Psoas muscle (tissue), 8 donors: ENCODE data around the gene ZBTB9. TPM values are rescaled to one million over a fixed set of nuclear protein-coding genes. Genes with fewer than 3 reads are reported as not detected.

ENCODE experiments used
- ATAC-seq, 4 donors: fragments of 200-7000 bp; cut with Tn5 transposase; one replicate each; pipeline ENCODE4 v1.9.1; 2020; ENCODE audit warnings: moderate library complexity in 3 of 4, mild to moderate bottlenecking in 2 of 4
- DNase-seq, 2 donors: peaks; one replicate each; pipeline ENCODE4 v3.0.0-alpha.2; 2020
- H3K27ac ChIP-seq: fragments of 200-600 bp; one replicate; pipeline ENCODE4 v1.8.0; 2022
- H3K27me3 ChIP-seq, 3 donors: fragments of 200-600 bp in 1 of 3; one replicate each; pipeline versions ENCODE4 v1.6.1 to v1.8.0; 2013 to 2022; ENCODE audit warnings: low read length in 2 of 3, mild to moderate bottlenecking in 2 of 3, moderate library complexity in 1 of 3; ENCODE audit not compliant: insufficient read depth in 3 of 3
- H3K36me3 ChIP-seq, 2 donors: fragments of 200-600 bp in 1 of 2; one replicate each; pipeline versions ENCODE4 v1.6.1 to v1.8.0; 2013 to 2022; ENCODE audit warnings: low read depth in 1 of 2, mild to moderate bottlenecking in 1 of 2, moderate library complexity in 1 of 2; ENCODE audit not compliant: insufficient read depth in 1 of 2
- H3K4me1 ChIP-seq: fragments of 200-600 bp; one replicate; pipeline ENCODE4 v1.8.0; 2022
- H3K4me3 ChIP-seq: fragments of 200-600 bp; one replicate; pipeline ENCODE4 v1.8.0; 2022; ENCODE audit warnings: mild to moderate bottlenecking
- H3K9me3 ChIP-seq: fragments of 200-600 bp; one replicate; pipeline ENCODE4 v1.8.0; 2022
- WGBS, 3 donors: extraction: QIAGEN DNeasy Blood & Tissue Kit; methylation state at CpG; one replicate each; pipeline versions ENCODE4 v1.1.6 to v1.1.7; 2013; 5-methylcytosine and 5-hydroxymethylcytosine counted together
- intact Hi-C, 2 donors: fragments of 100-400 bp; cut with DNase I; formaldehyde crosslinking; loops; one replicate each; pipeline versions ENCODE4 v1.11.0 to v1.14.2; 2022
- polyA plus RNA-seq, 3 donors: library from polyadenylated mRNA; stranded (reverse); fragments of 200-250 nt; gene quantifications; one replicate each; pipeline ENCODE4 v1.2.3, GENCODE V29; 2013
- total RNA-seq, 4 donors: library from RNA; stranded (reverse); fragmentation: NEBNext Ultra II Directional in 2 of 4; extraction: Animal tissue kit (Norgen Biotek cat#: 25700) in 2 of 4; gene quantifications; one replicate each; pipeline versions ENCODE4 v1.2.1 to v1.2.4, GENCODE V29; 2021 to 2023
- TF ChIP-seq, protein P1 (sequence below): fragments of 200-600 bp; IDR thresholded peaks from one replicate; pipeline ENCODE4 v1.8.0; 2022; ENCODE audit warnings: antibody characterized with exemption
- donor health status: healthy with polysubstance abuse.
- donor health status: DM: no; HTN: no; CAD: no; lungs with moderate emphysema.
- donor health status: Bipolar disorder and iron deficiency.
- donor health status: healthy.
- donor health status: DM: yes; HTN: yes; CAD: no.
- donor health status: DM: no; HTN: no; CAD: no.
- donor health status: DM: no; HTN: no; CAD: no.
- donor health status: DM: yes; HTN: yes; CAD: no.

Gene ZBTB9
- total and polyA plus RNA-seq, 7 donors, result 1.9 to 5.2 (median 3.7) TPM

DNA sequence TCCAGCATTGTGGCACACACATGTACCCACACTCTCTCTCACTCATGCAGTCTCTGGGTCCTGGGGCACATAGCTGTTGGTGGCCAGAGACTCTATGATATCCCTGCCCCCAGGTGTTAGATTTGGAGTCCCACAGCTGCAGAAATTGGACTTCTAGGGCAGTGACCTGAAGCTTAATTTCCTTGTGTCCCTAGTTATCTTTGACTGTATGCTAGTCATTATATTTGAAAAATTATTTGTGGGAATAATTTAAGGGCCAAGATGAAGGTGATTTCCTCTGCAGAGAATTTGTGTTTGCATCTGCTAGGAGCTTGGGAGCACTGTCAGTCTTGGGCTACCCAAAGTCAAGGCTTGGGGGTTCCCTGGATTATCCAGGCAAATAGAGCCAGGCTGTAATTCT, 50.1 kb downstream of the ZBTB9 start:
- TF ChIP-seq, protein P1, sequence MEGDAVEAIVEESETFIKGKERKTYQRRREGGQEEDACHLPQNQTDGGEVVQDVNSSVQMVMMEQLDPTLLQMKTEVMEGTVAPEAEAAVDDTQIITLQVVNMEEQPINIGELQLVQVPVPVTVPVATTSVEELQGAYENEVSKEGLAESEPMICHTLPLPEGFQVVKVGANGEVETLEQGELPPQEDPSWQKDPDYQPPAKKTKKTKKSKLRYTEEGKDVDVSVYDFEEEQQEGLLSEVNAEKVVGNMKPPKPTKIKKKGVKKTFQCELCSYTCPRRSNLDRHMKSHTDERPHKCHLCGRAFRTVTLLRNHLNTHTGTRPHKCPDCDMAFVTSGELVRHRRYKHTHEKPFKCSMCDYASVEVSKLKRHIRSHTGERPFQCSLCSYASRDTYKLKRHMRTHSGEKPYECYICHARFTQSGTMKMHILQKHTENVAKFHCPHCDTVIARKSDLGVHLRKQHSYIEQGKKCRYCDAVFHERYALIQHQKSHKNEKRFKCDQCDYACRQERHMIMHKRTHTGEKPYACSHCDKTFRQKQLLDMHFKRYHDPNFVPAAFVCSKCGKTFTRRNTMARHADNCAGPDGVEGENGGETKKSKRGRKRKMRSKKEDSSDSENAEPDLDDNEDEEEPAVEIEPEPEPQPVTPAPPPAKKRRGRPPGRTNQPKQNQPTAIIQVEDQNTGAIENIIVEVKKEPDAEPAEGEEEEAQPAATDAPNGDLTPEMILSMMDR, result no peak
- DNase-seq (no peak), ATAC-seq (no peak)
- no peak overlapping the region for H3K4me3 ChIP-seq
- no peak overlapping the region for H3K27ac ChIP-seq
- H3K4me1 ChIP-seq, result no peaks in the 10 kb centered on the region
- H3K9me3 ChIP-seq, result no peaks in the 10 kb centered on the region
- no peaks in the 10 kb centered on the region for H3K36me3 ChIP-seq
- intact Hi-C loops, result no loop called here
- H3K27me3 ChIP-seq, result peaks cover 0 to 3% (median 0%) of the 10 kb centered on the region in 3 donors

DNA sequence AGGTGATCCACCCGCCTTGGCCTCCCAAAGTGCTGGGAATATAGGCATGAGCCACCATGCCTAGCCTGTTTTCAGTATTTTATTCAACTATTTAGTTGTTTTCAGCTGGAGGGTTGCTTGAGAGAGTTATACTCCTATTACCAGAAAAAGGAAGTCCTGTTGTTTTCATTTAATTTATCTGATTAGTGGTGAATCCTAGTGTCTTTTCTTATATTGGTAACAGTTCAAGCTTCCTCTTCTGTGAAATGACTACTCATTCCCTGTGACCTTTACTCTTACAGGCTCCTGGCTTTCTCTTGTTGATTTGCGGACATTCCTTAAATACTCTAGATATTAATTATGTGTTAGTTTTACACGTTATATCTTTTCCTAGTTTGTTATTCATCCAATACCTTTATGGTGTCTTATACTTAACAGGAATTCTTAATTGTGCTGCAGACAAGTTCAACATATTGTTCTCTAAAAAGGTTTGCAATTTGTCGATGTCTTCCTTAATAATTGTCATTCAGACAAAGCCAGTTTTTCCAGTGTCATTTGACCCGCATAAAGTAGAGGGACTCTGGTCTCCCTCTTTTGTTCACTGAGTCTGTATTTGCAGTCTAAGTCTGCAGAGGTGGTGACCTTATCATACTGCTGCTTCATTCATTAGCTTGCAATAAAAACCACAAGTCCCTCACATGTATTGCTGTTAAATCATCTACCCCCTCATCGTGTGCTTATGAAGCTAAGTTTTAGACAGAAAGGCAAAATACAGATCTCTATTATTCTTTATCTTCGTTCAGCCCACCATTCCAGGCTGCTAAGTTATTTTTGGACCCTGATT, 51.4 kb downstream of the ZBTB9 start:
- TF ChIP-seq, protein P1, result no peak
- no peak overlapping the region for H3K27ac ChIP-seq
- H3K4me3 ChIP-seq, result no peak overlapping the region
- peaks cover 0 to 3% (median 0%) of the 10 kb centered on the region in 3 donors for H3K27me3 ChIP-seq
- H3K9me3 ChIP-seq, result no peaks in the 10 kb centered on the region
- ATAC-seq (no peak), DNase-seq (no peak)
- intact Hi-C loops, result no loop called here
- H3K36me3 ChIP-seq, result no peaks in the 10 kb centered on the region
- WGBS, 3 donors, result 64 to 74% (median 65%) methylated on average over 7 of the region's 7 CpGs
- no peaks in the 10 kb centered on the region for H3K4me1 ChIP-seq

Other genes with a start within 250 kb of the ZBTB9 start
- gene HSD17B8, start 249.9 kb upstream of the ZBTB9 start, total RNA-seq, result 10 to 100 TPM in 3 of 4 donors, 1 to 10 TPM in 1; 5.3 to 18.9 (median 11.9) TPM
- gene HSD17B8, start 249.9 kb upstream of the ZBTB9 start, polyA plus RNA-seq, result 10 to 100 TPM in 2 of 3 donors, 1 to 10 TPM in 1; 9.6 to 12.3 (median 10.2) TPM
- 10 to 100 TPM; 27.9 to 31.6 (median 29.1) TPM for gene RING1, start 246.1 kb upstream of the ZBTB9 start, total RNA-seq
- 10 to 100 TPM; 29.9 to 39.4 (median 34.6) TPM for gene RING1, start 246.1 kb upstream of the ZBTB9 start, polyA plus RNA-seq
- 10 to 100 TPM; 35.7 to 52.5 (median 46.8) TPM for gene VPS52, start 182.7 kb upstream of the ZBTB9 start, total RNA-seq
- gene VPS52, start 182.7 kb upstream of the ZBTB9 start, polyA plus RNA-seq, result 10 to 100 TPM; 29.3 to 31.6 (median 30.2) TPM
- gene RPS18, start 182.5 kb upstream of the ZBTB9 start, total RNA-seq, result 1,000 to 10,000 TPM; 1,108 to 1,410 (median 1,267) TPM
- 1,000 to 10,000 TPM; 1,958 to 4,446 (median 3,068) TPM for gene RPS18, start 182.5 kb upstream of the ZBTB9 start, polyA plus RNA-seq
- gene B3GALT4, start 177.5 kb upstream of the ZBTB9 start, total RNA-seq, result 1 to 10 TPM; 1.3 to 3.6 (median 1.7) TPM
- gene B3GALT4, start 177.5 kb upstream of the ZBTB9 start, polyA plus RNA-seq, result 1 to 10 TPM; 1.7 to 3.0 (median 1.8) TPM
- 10 to 100 TPM; 22.4 to 46.0 (median 34.7) TPM for gene WDR46, start 165.3 kb upstream of the ZBTB9 start, total RNA-seq
- 10 to 100 TPM; 33.3 to 65.0 (median 44.4) TPM for gene WDR46, start 165.3 kb upstream of the ZBTB9 start, polyA plus RNA-seq
- 10 to 100 TPM; 57.2 to 87.6 (median 75.7) TPM for gene PFDN6, start 165.0 kb upstream of the ZBTB9 start, total RNA-seq
- 100 to 1,000 TPM; 223 to 296 (median 248) TPM for gene PFDN6, start 165.0 kb upstream of the ZBTB9 start, polyA plus RNA-seq
- 10 to 100 TPM; 44.5 to 58.3 (median 54.9) TPM for gene RGL2, start 155.6 kb upstream of the ZBTB9 start, total RNA-seq
- gene RGL2, start 155.6 kb upstream of the ZBTB9 start, polyA plus RNA-seq, result 10 to 100 TPM; 30.5 to 66.1 (median 51.9) TPM
- gene TAPBP, start 140.5 kb upstream of the ZBTB9 start, total RNA-seq, result 10 to 100 TPM; 24.4 to 37.4 (median 27.1) TPM
- 10 to 100 TPM in 2 of 3 donors, 1 to 10 TPM in 1; 7.9 to 16.1 (median 10.1) TPM for gene TAPBP, start 140.5 kb upstream of the ZBTB9 start, polyA plus RNA-seq
- 10 to 100 TPM in 2 of 4 donors, 1 to 10 TPM in 2; 7.4 to 19.7 (median 10.1) TPM for gene ZBTB22, start 136.8 kb upstream of the ZBTB9 start, total RNA-seq
- gene ZBTB22, start 136.8 kb upstream of the ZBTB9 start, polyA plus RNA-seq, result 1 to 10 TPM; 4.7 to 8.4 (median 5.7) TPM
- 10 to 100 TPM; 22.2 to 36.4 (median 34.2) TPM for gene DAXX, start 131.6 kb upstream of the ZBTB9 start, total RNA-seq
- 10 to 100 TPM; 39.3 to 76.8 (median 59.7) TPM for gene DAXX, start 131.6 kb upstream of the ZBTB9 start, polyA plus RNA-seq
- under 1 TPM in 3 of 4 donors, not detected in 1; 0.17 to 0.27 (median 0.25) TPM for gene KIFC1, start 62.8 kb upstream of the ZBTB9 start, total RNA-seq
- 1 to 10 TPM in 1 of 3 donors, under 1 TPM in 2; 0.15 to 1.0 (median 0.19) TPM for gene KIFC1, start 62.8 kb upstream of the ZBTB9 start, polyA plus RNA-seq
- 10 to 100 TPM; 40.5 to 57.5 (median 50.5) TPM for gene PHF1, start 43.6 kb upstream of the ZBTB9 start, total RNA-seq
- gene PHF1, start 43.6 kb upstream of the ZBTB9 start, polyA plus RNA-seq, result 10 to 100 TPM; 65.6 to 84.8 (median 78.3) TPM
- gene CUTA, start 36.5 kb upstream of the ZBTB9 start, total RNA-seq, result 100 to 1,000 TPM in 2 of 4 donors, 10 to 100 TPM in 2; 75.4 to 121 (median 95.6) TPM
- gene CUTA, start 36.5 kb upstream of the ZBTB9 start, polyA plus RNA-seq, result 100 to 1,000 TPM in 2 of 3 donors, 10 to 100 TPM in 1; 99.9 to 126 (median 125) TPM
- gene SYNGAP1, start 34.5 kb upstream of the ZBTB9 start, total RNA-seq, result 1 to 10 TPM; 1.9 to 4.3 (median 2.2) TPM
- gene SYNGAP1, start 34.5 kb upstream of the ZBTB9 start, polyA plus RNA-seq, result 1 to 10 TPM in 2 of 3 donors, under 1 TPM in 1; 0.70 to 2.2 (median 1.5) TPM
- gene BAK1, start 125.7 kb downstream of the ZBTB9 start, total RNA-seq, result 10 to 100 TPM; 10.3 to 22.1 (median 17.6) TPM
- gene BAK1, start 125.7 kb downstream of the ZBTB9 start, polyA plus RNA-seq, result 10 to 100 TPM; 19.8 to 55.9 (median 55.0) TPM
- gene ITPR3, start 166.7 kb downstream of the ZBTB9 start, total RNA-seq, result 1 to 10 TPM; 3.1 to 7.4 (median 4.1) TPM
- gene ITPR3, start 166.7 kb downstream of the ZBTB9 start, polyA plus RNA-seq, result 1 to 10 TPM; 1.9 to 5.5 (median 2.2) TPM